WTC11 (cell line): Measurements from ENCODE around the gene POLR1G. TPM values are rescaled to one million over a fixed set of nuclear protein-coding genes. Genes with fewer than 3 reads are reported as not detected.
A peak's percentile ranks its signal among the peaks of the same experiment; 100 is the strongest.

ENCODE experiments used
- ATAC-seq: fragments of 200-7000 bp; cut with Tn5 transposase; 2 replicates; pipeline ENCODE4 v1.10.0; 2021; ENCODE audit warnings: mild to moderate bottlenecking, moderate library complexity
- CTCF ChIA-PET: fragments of 300-600 bp; sonication (Branson Sonifier 250); formaldehyde crosslinking; loops from one replicate; lab custom pipeline; 2021; ENCODE audit warnings: antibody characterized with exemption; lab: Charles Lee
- POLR2A ChIA-PET: fragments of 350-600 bp; sonication (Branson Sonifier 250); formaldehyde crosslinking; loops from one replicate; lab custom pipeline; 2021; ENCODE audit warnings: antibody characterized with exemption; lab: Charles Lee
- DNase-seq: peaks from one replicate; pipeline ENCODE4 v3.0.0; 2021; ENCODE audit warnings: low spot score
- H3K27ac Mint-ChIP-seq: 2 replicates; pipeline ENCODE4 v1.8.0; 2021; ENCODE audit warnings: mixed read lengths
- H3K27me3 Mint-ChIP-seq: 2 replicates; pipeline ENCODE4 v1.8.0; 2021; ENCODE audit warnings: low read depth, mild to moderate bottlenecking, moderate library complexity, mixed read lengths
- H3K36me3 Mint-ChIP-seq: 2 replicates; pipeline ENCODE4 v1.8.0; 2021; ENCODE audit warnings: mixed read lengths
- H3K4me1 Mint-ChIP-seq: 2 replicates; pipeline ENCODE4 v1.8.0; 2022; ENCODE audit warnings: mixed read lengths
- H3K4me3 Mint-ChIP-seq: 2 replicates; pipeline ENCODE4 v1.8.0; 2021; ENCODE audit warnings: mild to moderate bottlenecking, moderate library complexity, mixed read lengths
- H3K9me3 Mint-ChIP-seq: 2 replicates; pipeline ENCODE4 v1.8.0; 2021; ENCODE audit warnings: mixed read lengths
- CREB1 ChIP-seq: sonication (generic); formaldehyde crosslinking; IDR thresholded peaks from 2 replicates; pipeline ENCODE4 v1.8.0; 2023; ENCODE audit warnings: mild to moderate bottlenecking, missing genetic modification reagents
- CREM ChIP-seq: sonication (generic); formaldehyde crosslinking; IDR thresholded peaks from 2 replicates; pipeline ENCODE4 v1.8.1; 2022; ENCODE audit warnings: mild to moderate bottlenecking, missing genetic modification reagents, moderate library complexity
- EMX1 ChIP-seq: fragments of 250-450 bp; sonication (Bioruptor Pico); IDR thresholded peaks from 2 replicates; pipeline ENCODE4 v1.8.0; 2021; ENCODE audit warnings: mild to moderate bottlenecking
- ESRRA ChIP-seq: sonication (generic); formaldehyde crosslinking; IDR thresholded peaks from 2 replicates; pipeline ENCODE4 v1.8.1; 2022; ENCODE audit warnings: mild to moderate bottlenecking, missing genetic modification reagents, borderline replicate concordance
- ETV6 ChIP-seq: sonication (generic); formaldehyde crosslinking; IDR thresholded peaks from 2 replicates; pipeline ENCODE4 v1.8.1; 2022; ENCODE audit warnings: mild to moderate bottlenecking, missing genetic modification reagents
- GTF2I ChIP-seq: fragments of 250-450 bp; sonication (Bioruptor Pico); conservative IDR thresholded peaks from 2 replicates; pipeline ENCODE4 v1.4.0; 2021; ENCODE audit warnings: mild to moderate bottlenecking
- NFYB ChIP-seq: sonication (generic); formaldehyde crosslinking; conservative IDR thresholded peaks from 2 replicates; pipeline ENCODE4 v1.8.0; 2022; ENCODE audit warnings: low read depth, missing genetic modification reagents
- OVOL2 ChIP-seq: fragments of 250-450 bp; sonication (Bioruptor Pico); IDR thresholded peaks from 2 replicates; pipeline ENCODE4 v1.9.0; 2021; ENCODE audit warnings: mild to moderate bottlenecking, borderline replicate concordance
- PRRX2 ChIP-seq: fragments of 250-450 bp; sonication (Bioruptor Pico); IDR thresholded peaks from 2 replicates; pipeline ENCODE4 v1.8.0; 2021; ENCODE audit warnings: mild to moderate bottlenecking
- RELA ChIP-seq: sonication (generic); formaldehyde crosslinking; IDR thresholded peaks from 2 replicates; pipeline ENCODE4 v1.8.1; 2022; ENCODE audit warnings: missing genetic modification reagents, mild to moderate bottlenecking, borderline replicate concordance
- SMAD3 ChIP-seq: sonication (generic); formaldehyde crosslinking; IDR thresholded peaks from 2 replicates; pipeline ENCODE4 v1.8.0; 2022; ENCODE audit warnings: missing genetic modification reagents, mild to moderate bottlenecking, borderline replicate concordance
- TCF7 ChIP-seq: sonication (generic); formaldehyde crosslinking; IDR thresholded peaks from 2 replicates; pipeline ENCODE4 v1.8.0; 2022; ENCODE audit warnings: mild to moderate bottlenecking, low read depth, missing genetic modification reagents, moderate library complexity
- TEAD4 ChIP-seq: sonication (generic); formaldehyde crosslinking; IDR thresholded peaks from 2 replicates; pipeline ENCODE4 v1.8.0; 2022; ENCODE audit warnings: mild to moderate bottlenecking, missing genetic modification reagents
- TP53 ChIP-seq: sonication (generic); formaldehyde crosslinking; IDR thresholded peaks from 2 replicates; pipeline ENCODE4 v1.8.1; 2023; ENCODE audit warnings: mild to moderate bottlenecking, missing genetic modification reagents
- ZNF671 ChIP-seq: fragments of 250-450 bp; sonication (Bioruptor Pico); IDR thresholded peaks from 2 replicates; pipeline ENCODE4 v1.8.0; 2021; ENCODE audit warnings: mild to moderate bottlenecking
- total RNA-seq: library from RNA; stranded (reverse); gene quantifications from 3 replicates; pipeline ENCODE4 v1.2.3, GENCODE V29; 2021
- TF ChIP-seq, protein P1 (sequence below): sonication (generic); formaldehyde crosslinking; IDR thresholded peaks from 2 replicates; pipeline ENCODE4 v1.8.0; 2022; ENCODE audit warnings: mild to moderate bottlenecking, missing genetic modification reagents
- TF ChIP-seq, protein P2 (sequence below): fragments of 250-450 bp; sonication (Bioruptor Pico); IDR thresholded peaks from 2 replicates; pipeline ENCODE4 v2.1.2; 2022; ENCODE audit warnings: mild to moderate bottlenecking, moderate library complexity
- TF ChIP-seq, protein P3 (sequence below): sonication (generic); formaldehyde crosslinking; conservative IDR thresholded peaks from 2 replicates; pipeline ENCODE4 v1.8.1; 2022; ENCODE audit warnings: mild to moderate bottlenecking, missing genetic modification reagents
- TF ChIP-seq, protein P4 (sequence below): sonication (generic); formaldehyde crosslinking; IDR thresholded peaks from 2 replicates; pipeline ENCODE4 v1.8.0; 2022; ENCODE audit warnings: missing genetic modification reagents
- TF ChIP-seq, protein P5 (sequence below): sonication (generic); formaldehyde crosslinking; IDR thresholded peaks from 2 replicates; pipeline ENCODE4 v1.8.1; 2023; ENCODE audit warnings: mild to moderate bottlenecking, missing genetic modification reagents
- TF ChIP-seq, protein P6 (sequence below): fragments of 250-450 bp; sonication (Bioruptor Pico); IDR thresholded peaks from 2 replicates; pipeline ENCODE4 v1.9.0; 2021; ENCODE audit warnings: moderate library complexity, mild to moderate bottlenecking, inconsistent platforms, borderline replicate concordance
- TF ChIP-seq, protein P7 (sequence below): sonication (generic); formaldehyde crosslinking; IDR thresholded peaks from 2 replicates; pipeline ENCODE4 v1.8.1; 2023; ENCODE audit warnings: mild to moderate bottlenecking, missing genetic modification reagents

Gene POLR1G
- total RNA-seq, 1 experiment from 2014 or later: 38.1 TPM

DNA sequence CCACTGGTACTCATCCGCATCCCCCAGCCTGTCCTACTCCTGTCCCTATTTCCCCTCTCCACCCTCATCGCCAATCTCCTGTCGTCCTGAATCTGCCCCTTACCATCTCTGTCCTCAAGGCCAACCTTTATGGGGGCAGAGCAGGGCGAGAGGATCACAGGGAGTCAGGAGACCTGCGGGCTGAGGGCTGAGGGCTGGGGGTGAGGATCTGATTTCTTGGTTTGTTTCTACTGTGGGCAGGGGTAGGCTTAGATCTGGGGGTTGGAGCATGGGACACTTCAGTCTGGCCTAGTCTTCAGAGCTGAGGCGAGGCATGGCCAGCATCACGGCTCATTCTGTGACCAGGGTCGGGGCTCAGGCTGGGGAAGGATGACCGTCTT is 33.8 kb downstream of the POLR1G start:
- DNase-seq (no peak), ATAC-seq (no peak)
- Mint-ChIP-seq H3K36me3 (no peaks in the 10 kb centered on the region), H3K27me3 (peaks cover 32% of the 10 kb centered on the region), H3K4me1 (peaks cover 31% of the 10 kb centered on the region), H3K27ac (no peak overlapping the region), H3K9me3 (peaks cover 3% of the 10 kb centered on the region), H3K4me3 (peak overlapping the region; percentile 69)
- no peak for TF ChIP-seq PRRX2 (CRISPR knock-in tag)
- TF ChIP-seq GTF2I (CRISPR knock-in tag): no peak
- TF ChIP-seq, protein P1, sequence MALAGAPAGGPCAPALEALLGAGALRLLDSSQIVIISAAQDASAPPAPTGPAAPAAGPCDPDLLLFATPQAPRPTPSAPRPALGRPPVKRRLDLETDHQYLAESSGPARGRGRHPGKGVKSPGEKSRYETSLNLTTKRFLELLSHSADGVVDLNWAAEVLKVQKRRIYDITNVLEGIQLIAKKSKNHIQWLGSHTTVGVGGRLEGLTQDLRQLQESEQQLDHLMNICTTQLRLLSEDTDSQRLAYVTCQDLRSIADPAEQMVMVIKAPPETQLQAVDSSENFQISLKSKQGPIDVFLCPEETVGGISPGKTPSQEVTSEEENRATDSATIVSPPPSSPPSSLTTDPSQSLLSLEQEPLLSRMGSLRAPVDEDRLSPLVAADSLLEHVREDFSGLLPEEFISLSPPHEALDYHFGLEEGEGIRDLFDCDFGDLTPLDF (CRISPR knock-in tag): no peak
- no peak for TF ChIP-seq TCF7 (CRISPR knock-in tag)
- no peak for TF ChIP-seq NFYB (CRISPR knock-in tag)
- no peak for TF ChIP-seq ESRRA (CRISPR knock-in tag)
- TF ChIP-seq OVOL2 (CRISPR knock-in tag): no peak
- TF ChIP-seq SMAD3 (CRISPR knock-in tag): no peak
- TF ChIP-seq RELA (CRISPR knock-in tag): no peak
- TF ChIP-seq, protein P2, sequence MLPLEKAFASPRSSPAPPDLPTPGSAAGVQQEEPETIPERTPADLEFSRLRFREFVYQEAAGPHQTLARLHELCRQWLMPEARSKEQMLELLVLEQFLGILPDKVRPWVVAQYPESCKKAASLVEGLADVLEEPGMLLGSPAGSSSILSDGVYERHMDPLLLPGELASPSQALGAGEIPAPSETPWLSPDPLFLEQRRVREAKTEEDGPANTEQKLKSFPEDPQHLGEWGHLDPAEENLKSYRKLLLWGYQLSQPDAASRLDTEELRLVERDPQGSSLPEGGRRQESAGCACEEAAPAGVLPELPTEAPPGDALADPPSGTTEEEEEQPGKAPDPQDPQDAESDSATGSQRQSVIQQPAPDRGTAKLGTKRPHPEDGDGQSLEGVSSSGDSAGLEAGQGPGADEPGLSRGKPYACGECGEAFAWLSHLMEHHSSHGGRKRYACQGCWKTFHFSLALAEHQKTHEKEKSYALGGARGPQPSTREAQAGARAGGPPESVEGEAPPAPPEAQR (CRISPR knock-in tag): no peak
- no peak for TF ChIP-seq CREB1
- ChIA-PET CTCF (interaction anchor here (0.6 to 8.1 kb wide), 41 partner anchors 8 to 377 kb away, joined by 3 to 325 read pairs (median 9); partner anchors contain the start of genes FOSB, PPP1R13L, QPCTL and RTN2), POLR2A (interaction anchor here (1.0 to 2.9 kb wide), 3 partner anchors 16 to 38 kb away, joined by 4 to 28 read pairs (median 4); no protein-coding TSS in a partner anchor)

DNA sequence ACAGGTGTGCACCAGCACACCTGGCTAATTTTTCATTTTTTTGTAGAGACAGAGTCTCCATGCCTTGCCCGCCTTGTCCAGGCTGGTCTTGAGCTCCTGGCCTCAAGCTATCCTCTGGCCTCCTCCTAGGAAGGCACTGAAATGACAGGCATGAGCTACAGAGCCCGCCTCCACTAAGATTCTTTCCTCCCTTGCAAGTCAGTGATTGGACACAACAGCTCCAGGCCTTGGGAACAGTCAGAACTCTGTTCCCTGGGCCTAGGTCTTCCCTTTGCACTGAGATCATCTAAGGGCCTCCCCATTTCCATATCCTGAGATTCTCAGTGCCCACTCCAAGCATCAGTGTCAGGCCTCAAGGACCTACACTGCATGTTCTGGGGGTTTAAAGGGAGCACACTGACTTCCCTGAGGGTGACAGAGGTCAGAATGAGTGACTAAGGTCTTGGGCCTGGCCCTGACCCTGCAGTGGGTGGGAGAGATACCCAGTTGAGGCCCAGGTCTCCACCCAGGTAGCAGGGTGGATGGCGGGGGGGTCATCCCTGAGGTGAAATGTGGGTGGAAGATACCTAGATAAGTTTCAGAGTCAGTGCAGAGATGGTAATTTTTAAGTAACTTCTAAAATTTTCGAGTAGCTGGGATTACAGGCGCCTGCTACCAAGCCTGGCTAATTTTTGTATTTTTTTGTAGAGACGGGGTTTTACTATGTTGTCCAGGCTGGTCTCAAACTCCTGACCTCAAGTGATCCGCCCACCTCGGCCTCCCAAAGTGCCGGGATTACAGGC is 34.6 kb downstream of the POLR1G start:
- peaks cover 31% of the 10 kb centered on the region for H3K4me1 Mint-ChIP-seq
- H3K27me3 Mint-ChIP-seq: peaks cover 38% of the 10 kb centered on the region
- DNase-seq: no peak
- H3K4me3 Mint-ChIP-seq: peak overlapping the region; percentile 69
- H3K9me3 Mint-ChIP-seq: peaks cover 3% of the 10 kb centered on the region
- H3K36me3 Mint-ChIP-seq: no peaks in the 10 kb centered on the region
- CTCF ChIA-PET: interaction anchor here (0.6 to 8.1 kb wide), 17 partner anchors 10 to 376 kb away, joined by 3 to 325 read pairs (median 8); partner anchors contain the start of genes FOSB, PPP1R13L and RTN2
- peak overlapping the region; percentile 29 for H3K27ac Mint-ChIP-seq
- POLR2A ChIA-PET: interaction anchor here (1.0 to 2.9 kb wide), 2 partner anchors 28 to 37 kb away, joined by 4 to 28 read pairs; no protein-coding TSS in a partner anchor
- peak; percentile 10; the same call in 1 of the 2 replicates for ATAC-seq
- TF ChIP-seq, protein P3, sequence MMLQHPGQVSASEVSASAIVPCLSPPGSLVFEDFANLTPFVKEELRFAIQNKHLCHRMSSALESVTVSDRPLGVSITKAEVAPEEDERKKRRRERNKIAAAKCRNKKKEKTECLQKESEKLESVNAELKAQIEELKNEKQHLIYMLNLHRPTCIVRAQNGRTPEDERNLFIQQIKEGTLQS (CRISPR knock-in tag): no peak
- TF ChIP-seq ZNF671 (no peak), CREM (CRISPR knock-in tag) (no peak), TP53 (no peak), ETV6 (no peak), TEAD4 (CRISPR knock-in tag) (no peak), EMX1 (CRISPR knock-in tag) (no peak)
- TF ChIP-seq, protein P4, sequence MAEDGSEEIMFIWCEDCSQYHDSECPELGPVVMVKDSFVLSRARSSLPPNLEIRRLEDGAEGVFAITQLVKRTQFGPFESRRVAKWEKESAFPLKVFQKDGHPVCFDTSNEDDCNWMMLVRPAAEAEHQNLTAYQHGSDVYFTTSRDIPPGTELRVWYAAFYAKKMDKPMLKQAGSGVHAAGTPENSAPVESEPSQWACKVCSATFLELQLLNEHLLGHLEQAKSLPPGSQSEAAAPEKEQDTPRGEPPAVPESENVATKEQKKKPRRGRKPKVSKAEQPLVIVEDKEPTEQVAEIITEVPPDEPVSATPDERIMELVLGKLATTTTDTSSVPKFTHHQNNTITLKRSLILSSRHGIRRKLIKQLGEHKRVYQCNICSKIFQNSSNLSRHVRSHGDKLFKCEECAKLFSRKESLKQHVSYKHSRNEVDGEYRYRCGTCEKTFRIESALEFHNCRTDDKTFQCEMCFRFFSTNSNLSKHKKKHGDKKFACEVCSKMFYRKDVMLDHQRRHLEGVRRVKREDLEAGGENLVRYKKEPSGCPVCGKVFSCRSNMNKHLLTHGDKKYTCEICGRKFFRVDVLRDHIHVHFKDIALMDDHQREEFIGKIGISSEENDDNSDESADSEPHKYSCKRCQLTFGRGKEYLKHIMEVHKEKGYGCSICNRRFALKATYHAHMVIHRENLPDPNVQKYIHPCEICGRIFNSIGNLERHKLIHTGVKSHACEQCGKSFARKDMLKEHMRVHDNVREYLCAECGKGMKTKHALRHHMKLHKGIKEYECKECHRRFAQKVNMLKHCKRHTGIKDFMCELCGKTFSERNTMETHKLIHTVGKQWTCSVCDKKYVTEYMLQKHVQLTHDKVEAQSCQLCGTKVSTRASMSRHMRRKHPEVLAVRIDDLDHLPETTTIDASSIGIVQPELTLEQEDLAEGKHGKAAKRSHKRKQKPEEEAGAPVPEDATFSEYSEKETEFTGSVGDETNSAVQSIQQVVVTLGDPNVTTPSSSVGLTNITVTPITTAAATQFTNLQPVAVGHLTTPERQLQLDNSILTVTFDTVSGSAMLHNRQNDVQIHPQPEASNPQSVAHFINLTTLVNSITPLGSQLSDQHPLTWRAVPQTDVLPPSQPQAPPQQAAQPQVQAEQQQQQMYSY (CRISPR knock-in tag): no peak
- TF ChIP-seq, protein P5, sequence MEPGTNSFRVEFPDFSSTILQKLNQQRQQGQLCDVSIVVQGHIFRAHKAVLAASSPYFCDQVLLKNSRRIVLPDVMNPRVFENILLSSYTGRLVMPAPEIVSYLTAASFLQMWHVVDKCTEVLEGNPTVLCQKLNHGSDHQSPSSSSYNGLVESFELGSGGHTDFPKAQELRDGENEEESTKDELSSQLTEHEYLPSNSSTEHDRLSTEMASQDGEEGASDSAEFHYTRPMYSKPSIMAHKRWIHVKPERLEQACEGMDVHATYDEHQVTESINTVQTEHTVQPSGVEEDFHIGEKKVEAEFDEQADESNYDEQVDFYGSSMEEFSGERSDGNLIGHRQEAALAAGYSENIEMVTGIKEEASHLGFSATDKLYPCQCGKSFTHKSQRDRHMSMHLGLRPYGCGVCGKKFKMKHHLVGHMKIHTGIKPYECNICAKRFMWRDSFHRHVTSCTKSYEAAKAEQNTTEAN (CRISPR knock-in tag): no peak
- TF ChIP-seq, protein P6, sequence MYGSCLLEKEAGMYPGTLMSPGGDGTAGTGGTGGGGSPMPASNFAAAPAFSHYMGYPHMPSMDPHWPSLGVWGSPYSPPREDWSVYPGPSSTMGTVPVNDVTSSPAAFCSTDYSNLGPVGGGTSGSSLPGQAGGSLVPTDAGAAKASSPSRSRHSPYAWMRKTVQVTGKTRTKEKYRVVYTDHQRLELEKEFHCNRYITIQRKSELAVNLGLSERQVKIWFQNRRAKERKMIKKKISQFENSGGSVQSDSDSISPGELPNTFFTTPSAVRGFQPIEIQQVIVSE: no peak
- TF ChIP-seq, protein P7, sequence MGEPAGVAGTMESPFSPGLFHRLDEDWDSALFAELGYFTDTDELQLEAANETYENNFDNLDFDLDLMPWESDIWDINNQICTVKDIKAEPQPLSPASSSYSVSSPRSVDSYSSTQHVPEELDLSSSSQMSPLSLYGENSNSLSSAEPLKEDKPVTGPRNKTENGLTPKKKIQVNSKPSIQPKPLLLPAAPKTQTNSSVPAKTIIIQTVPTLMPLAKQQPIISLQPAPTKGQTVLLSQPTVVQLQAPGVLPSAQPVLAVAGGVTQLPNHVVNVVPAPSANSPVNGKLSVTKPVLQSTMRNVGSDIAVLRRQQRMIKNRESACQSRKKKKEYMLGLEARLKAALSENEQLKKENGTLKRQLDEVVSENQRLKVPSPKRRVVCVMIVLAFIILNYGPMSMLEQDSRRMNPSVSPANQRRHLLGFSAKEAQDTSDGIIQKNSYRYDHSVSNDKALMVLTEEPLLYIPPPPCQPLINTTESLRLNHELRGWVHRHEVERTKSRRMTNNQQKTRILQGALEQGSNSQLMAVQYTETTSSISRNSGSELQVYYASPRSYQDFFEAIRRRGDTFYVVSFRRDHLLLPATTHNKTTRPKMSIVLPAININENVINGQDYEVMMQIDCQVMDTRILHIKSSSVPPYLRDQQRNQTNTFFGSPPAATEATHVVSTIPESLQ (CRISPR knock-in tag): no peak
- TF ChIP-seq, protein P1 (CRISPR knock-in tag): no peak
